K562 (cell line): Measurements from ENCODE around the gene CAPN8. TPM values are rescaled to one million over a fixed set of nuclear protein-coding genes. Genes with fewer than 3 reads are reported as not detected.
A peak's percentile ranks its signal among the peaks of the same experiment; 100 is the strongest.

Source experiments
- BHLHE40 ChIP-seq: IDR thresholded peaks from 2 replicates; pipeline ENCODE4 v1.6.1; 2011; ENCODE audit warnings: low read length, improper control_type of control experiment
- CCNT2 ChIP-seq: IDR thresholded peaks from 2 replicates; pipeline ENCODE4 v1.6.1; 2011; ENCODE audit warnings: borderline replicate concordance, low read depth, mild to moderate bottlenecking, moderate library complexity, mixed read lengths, low read length; ENCODE audit not compliant: insufficient read length; ENCODE audit errors: extremely low read depth
- CTCF ChIP-seq, 3 experiments: IDR thresholded peaks in 2 of 3; conservative IDR thresholded peaks in 1 of 3; 2 replicates each; pipeline ENCODE4 v1.5.1; 2011 to 2012; ENCODE audit warnings: low read length in 3 of 3, mild to moderate bottlenecking in 3 of 3, control low read depth in 2 of 3, improper control_type of control experiment in 1 of 3, inconsistent platforms in 1 of 3, low read depth in 1 of 3, mixed read lengths in 1 of 3, moderate library complexity in 1 of 3; ENCODE audit not compliant: insufficient read depth in 2 of 3
- HEY1 ChIP-seq: fragments of 250-450 bp; sonication (Bioruptor Pico); IDR thresholded peaks from 2 replicates; pipeline ENCODE4 v1.5.0; 2020; ENCODE audit warnings: mild to moderate bottlenecking, moderate library complexity, borderline replicate concordance
- MNT ChIP-seq, 2 experiments: fragments of 450-650 bp; conservative IDR thresholded peaks; 2 replicates each; pipeline ENCODE4 v1.6.1; 2017; ENCODE audit warnings: mild to moderate bottlenecking in 2 of 2, moderate library complexity in 2 of 2
- MTA1 ChIP-seq: fragments of 450-650 bp; IDR thresholded peaks from 2 replicates; pipeline ENCODE4 v1.6.1; 2017; ENCODE audit warnings: borderline replicate concordance
- RBM25 ChIP-seq: fragments of 200-400 bp; formaldehyde crosslinking; IDR thresholded peaks from 2 replicates; pipeline ENCODE4 v1.6.1; 2018; ENCODE audit warnings: low read length, low read depth, moderate library complexity; ENCODE audit not compliant: severe bottlenecking
- SAFB2 ChIP-seq: fragments of 200-400 bp; formaldehyde crosslinking; IDR thresholded peaks from 2 replicates; pipeline ENCODE4 v1.6.1; 2018; ENCODE audit warnings: borderline replicate concordance, low read length, low read depth, moderate library complexity; ENCODE audit not compliant: severe bottlenecking
- SMARCA5 ChIP-seq: fragments of 450-650 bp; IDR thresholded peaks from 2 replicates; pipeline ENCODE4 v1.6.1; 2016
- SP2 ChIP-seq: IDR thresholded peaks from 2 replicates; pipeline ENCODE4 v1.6.1; 2011; ENCODE audit warnings: mild to moderate bottlenecking, low read depth, low read length, moderate library complexity; ENCODE audit not compliant: poor library complexity, severe bottlenecking; ENCODE audit errors: extremely low read depth
- TFAP4 ChIP-seq: sonication (generic); formaldehyde crosslinking; IDR thresholded peaks from 2 replicates; pipeline ENCODE4 v1.8.0; 2022; ENCODE audit warnings: missing genetic modification reagents, mild to moderate bottlenecking, moderate library complexity, borderline replicate concordance
- TRIM24 ChIP-seq, 2 experiments: fragments of 450-650 bp; IDR thresholded peaks; 2 replicates each; pipeline ENCODE4 v1.6.1; 2016
- USF1 ChIP-seq: sonication (generic); formaldehyde crosslinking; IDR thresholded peaks from 2 replicates; pipeline ENCODE4 v1.9.0; 2022; ENCODE audit warnings: mild to moderate bottlenecking, missing genetic modification reagents
- XRCC3 ChIP-seq: fragments of 450-650 bp; IDR thresholded peaks from 2 replicates; pipeline ENCODE4 v1.6.1; 2017; ENCODE audit warnings: mild to moderate bottlenecking, moderate library complexity
- ZBTB5 ChIP-seq: fragments of 450-650 bp; IDR thresholded peaks from 2 replicates; pipeline ENCODE4 v1.6.1; 2017; ENCODE audit warnings: antibody characterized with exemption
- ZNF184 ChIP-seq: sonication (generic); formaldehyde crosslinking; IDR thresholded peaks from 2 replicates; pipeline ENCODE4 v1.5.0; 2020; ENCODE audit warnings: missing genetic modification reagents
- ZNF830 ChIP-seq: fragments of 250-450 bp; sonication (Bioruptor Pico); IDR thresholded peaks from 2 replicates; pipeline ENCODE4 v1.5.0; 2021; ENCODE audit warnings: mild to moderate bottlenecking
- polyA plus RNA-seq, 8 experiments: library from polyadenylated mRNA; depleted of rRNA in 4 of 8; stranded (reverse) in 5 of 8; unstranded in 3 of 8; fragments of >200 nt; fragmentation: Nextera tagmentation in 2 of 8; fragmentation: Illumina TruSeq in 1 of 8; extraction: Ambion mirVana in 2 of 8; extraction: Trizol in 1 of 8; gene quantifications; 2 replicates each; pipeline versions ENCODE4 v1.2.1 to v1.2.3, GENCODE V29; 2011 to 2014; ENCODE audit warnings: inconsistent platforms in 1 of 8, missing spikeins in 1 of 8
- total RNA-seq, 7 experiments: library from RNA; depleted of rRNA in 6 of 7; stranded (reverse); fragments of >200 nt in 6 of 7; fragmentation: Illumina TruSeq in 2 of 7; extraction: Trizol in 2 of 7; gene quantifications; 2 replicates each; pipeline versions ENCODE4 v1.2.1 to v1.2.3, GENCODE V29; 2011 to 2021; ENCODE audit warnings: low replicate concordance in 1 of 7

CAPN8 gene
- total and polyA plus RNA-seq, 9 of the 15 experiments (the other 6 are each of a cell fraction or from before 2014, with no cell fraction given): 0.06 TPM; not detected in 8

GRCh38 chr1:223628233-223629125, 37.0 kb downstream of the CAPN8 start (continued):
- TF ChIP-seq ZBTB5 (no peak), SP2 (no peak), SAFB2 (no peak), MNT (conservative IDR thresholded peaks at IDR 0.05) (peak in 1 of 2 experiments; percentile 52; a peak in 2 of 4 replicates), MTA1 (no peak), ZNF184 (CRISPR knock-in tag) (no peak), ZNF830 (CRISPR knock-in tag) (no peak), RBM25 (no peak), CCNT2 (no peak), BHLHE40 (no peak), HEY1 (CRISPR knock-in tag) (no peak), USF1 (CRISPR knock-in tag) (peak; percentile 81), TRIM24 (IDR thresholded peaks at IDR 0.05) (0 out of 4 replicates have a peak, but pooled peaks of 1 of the 2 experiments have one; percentile 22), CTCF (IDR thresholded peaks at IDR 0.05 in 2 of 3, conservative IDR thresholded peaks at IDR 0.05 in 1 of 3; ENCODE audit: insufficient read depth in 2 of 3, low read depth in 1 of 3, low read length in 3 of 3) (peak; percentile 81 to 98 (median 84)), SMARCA5 (no peak), TFAP4 (CRISPR knock-in tag) (peak; percentile 53; the same call in 1 of the 2 replicates), XRCC3 (no peak)
